ENCODE results near the gene FGF14. TPM values are rescaled to one million over a fixed set of nuclear protein-coding genes. Genes with fewer than 3 reads are reported as not detected.
A peak's percentile ranks its signal among the peaks of the same experiment; 100 is the strongest.

The FGF14 gene
- total and polyA plus RNA-seq, 3 experiments from 2014 or later, result not detected

- CTCF ChIA-PET, result no interaction called here
- no peaks in the 10 kb centered on the region for H3K27me3 ChIP-seq (ENCODE audit: insufficient read depth, low read length, poor library complexity, severe bottlenecking)
- Mint-ChIP-seq H3K36me3 (no peaks in the 10 kb centered on the region), H3K4me3 (no peak overlapping the region), H3K9me3 (no peaks in the 10 kb centered on the region), H3K27ac (no peak overlapping the region), H3K27me3 (peaks cover 3 to 19% of the 10 kb centered on the region in 2 donors), H3K4me1 (peaks cover 0 to 6% (median 5%) of the 10 kb centered on the region in 3 donors)
- no peaks in the 10 kb centered on the region for H3K9me3 ChIP-seq (ENCODE audit: low read length)
- DNase-seq, result no peak
- POLR2A ChIA-PET, result no interaction called here
- H3K4me3 ChIP-seq (ENCODE audit: low read length), result no peak overlapping the region
- no peaks in the 10 kb centered on the region for H3K36me3 ChIP-seq (ENCODE audit: insufficient read depth, low read length)
- no peak overlapping the region for H3K27ac ChIP-seq (ENCODE audit: low read depth, low read length)
- no peaks in the 10 kb centered on the region for H3K4me1 ChIP-seq (ENCODE audit: insufficient read depth, low read length)
These were observed 85.1 kb downstream of the FGF14 start for GRCh38 chr13:102316732-102317131.

- peaks cover 3 to 19% of the 10 kb centered on the region in 2 donors for H3K27me3 Mint-ChIP-seq
- no peak for DNase-seq
- Histone ChIP-seq H3K9me3 (ENCODE audit: low read length) (no peaks in the 10 kb centered on the region), H3K4me3 (ENCODE audit: low read length) (no peak overlapping the region), H3K36me3 (ENCODE audit: insufficient read depth, low read length) (no peaks in the 10 kb centered on the region), H3K27me3 (ENCODE audit: insufficient read depth, low read length, poor library complexity, severe bottlenecking) (no peaks in the 10 kb centered on the region), H3K27ac (ENCODE audit: low read depth, low read length) (no peak overlapping the region), H3K4me1 (ENCODE audit: insufficient read depth, low read length) (no peaks in the 10 kb centered on the region)
- no peaks in the 10 kb centered on the region for H3K36me3 Mint-ChIP-seq
- POLR2A ChIA-PET, result no interaction called here
- H3K4me1 Mint-ChIP-seq, result peaks cover 0 to 6% (median 5%) of the 10 kb centered on the region in 3 donors
- H3K4me3 Mint-ChIP-seq, result peak overlapping the region in 1 of 7 donors; percentile 60
- no peaks in the 10 kb centered on the region for H3K9me3 Mint-ChIP-seq
- CTCF ChIA-PET, result no interaction called here
- no peak overlapping the region for H3K27ac Mint-ChIP-seq
These were observed 89.0 kb downstream of the FGF14 start for GRCh38 chr13:102312841-102313240.

GRCh38 chr13:102311901-102312300 is 89.9 kb downstream of the FGF14 start:
- no peak for DNase-seq
- Mint-ChIP-seq H3K27ac (no peak overlapping the region), H3K9me3 (no peaks in the 10 kb centered on the region), H3K4me3 (no peak overlapping the region), H3K36me3 (no peaks in the 10 kb centered on the region), H3K27me3 (peaks cover 3 to 18% of the 10 kb centered on the region in 2 donors), H3K4me1 (peaks cover 0 to 6% (median 5%) of the 10 kb centered on the region in 3 donors)
- no peak overlapping the region for H3K4me3 ChIP-seq (ENCODE audit: low read length)
- H3K27me3 ChIP-seq (ENCODE audit: insufficient read depth, low read length, poor library complexity, severe bottlenecking), result no peaks in the 10 kb centered on the region
- no peaks in the 10 kb centered on the region for H3K36me3 ChIP-seq (ENCODE audit: insufficient read depth, low read length)
- H3K27ac ChIP-seq (ENCODE audit: low read depth, low read length), result no peak overlapping the region
- POLR2A ChIA-PET, result no interaction called here
- no peaks in the 10 kb centered on the region for H3K9me3 ChIP-seq (ENCODE audit: low read length)
- H3K4me1 ChIP-seq (ENCODE audit: insufficient read depth, low read length), result no peaks in the 10 kb centered on the region
- CTCF ChIA-PET, result no interaction called here

GRCh38 chr13:102311419-102311796 is 90.4 kb downstream of the FGF14 start:
- H3K27me3 ChIP-seq (ENCODE audit: insufficient read depth, low read length, poor library complexity, severe bottlenecking), result no peaks in the 10 kb centered on the region

GRCh38 chr13:102310691-102311418 is 91.0 kb downstream of the FGF14 start:
- Mint-ChIP-seq H3K4me3 (no peak overlapping the region), H3K9me3 (no peaks in the 10 kb centered on the region), H3K4me1 (peaks cover 0 to 6% (median 5%) of the 10 kb centered on the region in 3 donors), H3K36me3 (no peaks in the 10 kb centered on the region), H3K27ac (no peak overlapping the region), H3K27me3 (peaks cover 3 to 16% of the 10 kb centered on the region in 2 donors)
- Histone ChIP-seq H3K4me3 (ENCODE audit: low read length) (no peak overlapping the region), H3K36me3 (ENCODE audit: insufficient read depth, low read length) (no peaks in the 10 kb centered on the region), H3K27ac (ENCODE audit: low read depth, low read length) (no peak overlapping the region), H3K4me1 (ENCODE audit: insufficient read depth, low read length) (no peaks in the 10 kb centered on the region), H3K9me3 (ENCODE audit: low read length) (no peaks in the 10 kb centered on the region), H3K27me3 (ENCODE audit: insufficient read depth, low read length, poor library complexity, severe bottlenecking) (no peaks in the 10 kb centered on the region)
- ChIA-PET POLR2A (no interaction called here), CTCF (no interaction called here)
- DNase-seq, result no peak

More at GRCh38 chr13:102311419-102311796, 90.4 kb downstream of the FGF14 start:
- no peaks in the 10 kb centered on the region for H3K36me3 ChIP-seq (ENCODE audit: insufficient read depth, low read length)
- no peak overlapping the region for H3K27ac ChIP-seq (ENCODE audit: low read depth, low read length)
- Mint-ChIP-seq H3K9me3 (no peaks in the 10 kb centered on the region), H3K36me3 (no peaks in the 10 kb centered on the region), H3K4me1 (peaks cover 0 to 6% (median 5%) of the 10 kb centered on the region in 3 donors), H3K27me3 (peaks cover 3 to 16% of the 10 kb centered on the region in 2 donors), H3K27ac (no peak overlapping the region), H3K4me3 (no peak overlapping the region)
- H3K4me3 ChIP-seq (ENCODE audit: low read length), result no peak overlapping the region
- no peaks in the 10 kb centered on the region for H3K9me3 ChIP-seq (ENCODE audit: low read length)
- H3K4me1 ChIP-seq (ENCODE audit: insufficient read depth, low read length), result no peaks in the 10 kb centered on the region
- ChIA-PET POLR2A (no interaction called here), CTCF (no interaction called here)
- DNase-seq, result no peak

GRCh38 chr13:102309110-102309509 is 92.7 kb downstream of the FGF14 start:
- H3K27ac Mint-ChIP-seq, result no peak overlapping the region
- H3K4me1 Mint-ChIP-seq, result peaks cover 0 to 6% (median 5%) of the 10 kb centered on the region in 3 donors
- POLR2A ChIA-PET, result no interaction called here

GRCh38 chr13:102302534-102302933 is 99.3 kb downstream of the FGF14 start:
- H3K27ac Mint-ChIP-seq, result no peak overlapping the region
- no peaks in the 10 kb centered on the region for H3K27me3 ChIP-seq (ENCODE audit: insufficient read depth, low read length, poor library complexity, severe bottlenecking)
- POLR2A ChIA-PET, result no interaction called here
- no peak overlapping the region for H3K4me3 ChIP-seq (ENCODE audit: low read length)
- no peaks in the 10 kb centered on the region for H3K9me3 Mint-ChIP-seq
- H3K36me3 Mint-ChIP-seq, result no peaks in the 10 kb centered on the region
- no peaks in the 10 kb centered on the region for H3K4me1 Mint-ChIP-seq
- no peaks in the 10 kb centered on the region for H3K9me3 ChIP-seq (ENCODE audit: low read length)
- H3K4me1 ChIP-seq (ENCODE audit: insufficient read depth, low read length), result no peaks in the 10 kb centered on the region
- CTCF ChIA-PET, result no interaction called here
- H3K4me3 Mint-ChIP-seq, result no peak overlapping the region
- no peaks in the 10 kb centered on the region for H3K36me3 ChIP-seq (ENCODE audit: insufficient read depth, low read length)
- no peak for DNase-seq
- peaks cover 2 to 3% of the 10 kb centered on the region in 2 donors for H3K27me3 Mint-ChIP-seq
- no peak overlapping the region for H3K27ac ChIP-seq (ENCODE audit: low read depth, low read length)

More at GRCh38 chr13:102309110-102309509, 92.7 kb downstream of the FGF14 start:
- no peaks in the 10 kb centered on the region for H3K27me3 ChIP-seq (ENCODE audit: insufficient read depth, low read length, poor library complexity, severe bottlenecking)
- CTCF ChIA-PET, result no interaction called here
- peaks cover 3 to 15% of the 10 kb centered on the region in 2 donors for H3K27me3 Mint-ChIP-seq
- H3K36me3 ChIP-seq (ENCODE audit: insufficient read depth, low read length), result no peaks in the 10 kb centered on the region
- no peaks in the 10 kb centered on the region for H3K36me3 Mint-ChIP-seq
- H3K9me3 ChIP-seq (ENCODE audit: low read length), result no peaks in the 10 kb centered on the region
- no peaks in the 10 kb centered on the region for H3K9me3 Mint-ChIP-seq
- no peak for DNase-seq
- H3K4me3 Mint-ChIP-seq, result no peak overlapping the region
- H3K27ac ChIP-seq (ENCODE audit: low read depth, low read length), result no peak overlapping the region
- no peak overlapping the region for H3K4me3 ChIP-seq (ENCODE audit: low read length)
- H3K4me1 ChIP-seq (ENCODE audit: insufficient read depth, low read length), result no peaks in the 10 kb centered on the region

- Mint-ChIP-seq H3K36me3 (no peaks in the 10 kb centered on the region), H3K9me3 (no peaks in the 10 kb centered on the region), H3K4me1 (no peaks in the 10 kb centered on the region), H3K27me3 (peaks cover 2 to 3% of the 10 kb centered on the region in 2 donors), H3K27ac (no peak overlapping the region), H3K4me3 (no peak overlapping the region)
- CTCF ChIA-PET, result no interaction called here
- POLR2A ChIA-PET, result no interaction called here
- DNase-seq, result no peak
- no peak overlapping the region for H3K27ac ChIP-seq (ENCODE audit: low read depth, low read length)
- no peaks in the 10 kb centered on the region for H3K4me1 ChIP-seq (ENCODE audit: insufficient read depth, low read length)
- H3K4me3 ChIP-seq (ENCODE audit: low read length), result no peak overlapping the region
- no peaks in the 10 kb centered on the region for H3K36me3 ChIP-seq (ENCODE audit: insufficient read depth, low read length)
- no peaks in the 10 kb centered on the region for H3K9me3 ChIP-seq (ENCODE audit: low read length)
- no peaks in the 10 kb centered on the region for H3K27me3 ChIP-seq (ENCODE audit: insufficient read depth, low read length, poor library complexity, severe bottlenecking)
These were observed 101.5 kb downstream of the FGF14 start for GRCh38 chr13:102300379-102300778.

Data from CD8-positive, alpha-beta memory T cell (primary cell).